Choroid plexus epithelial cell (primary cell): ENCODE data around the gene E2F1.

ENCODE experiments used
- DNase-seq: peaks from one replicate; pipeline ENCODE4 v3.0.0-alpha.2; 2010; ENCODE audit warnings: low read depth
- H3K4me3 ChIP-seq: 2 replicates; pipeline ENCODE4 v1.5.1; 2011; ENCODE audit warnings: low read depth, mild to moderate bottlenecking, control low read depth, low read length, moderate library complexity
- TF ChIP-seq, protein P1 (sequence below): conservative IDR thresholded peaks from 2 replicates; pipeline ENCODE4 v1.5.1; 2011; ENCODE audit warnings: low read depth, mild to moderate bottlenecking, control low read depth, inconsistent platforms, low read length, moderate library complexity

The E2F1 gene

DNA sequence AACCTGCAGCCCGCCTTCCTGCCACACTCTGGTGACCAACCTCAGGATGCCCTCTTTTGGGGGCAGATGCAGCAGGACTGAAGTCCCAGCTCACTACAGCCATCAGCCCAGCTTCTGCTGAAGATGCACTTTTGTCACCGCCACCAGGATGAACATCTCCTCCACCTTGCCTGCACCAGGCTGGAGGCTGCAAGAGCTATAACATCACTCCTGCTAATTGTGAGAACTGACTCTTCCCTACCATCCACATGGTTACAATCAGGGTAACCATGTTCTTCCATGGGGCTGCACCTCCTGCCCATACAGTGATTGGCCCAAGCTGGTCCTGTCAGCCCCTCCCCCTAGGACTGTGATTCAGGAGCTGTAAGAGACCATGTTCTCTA, 21.4 kb downstream of the E2F1 start:
- TF ChIP-seq, protein P1, sequence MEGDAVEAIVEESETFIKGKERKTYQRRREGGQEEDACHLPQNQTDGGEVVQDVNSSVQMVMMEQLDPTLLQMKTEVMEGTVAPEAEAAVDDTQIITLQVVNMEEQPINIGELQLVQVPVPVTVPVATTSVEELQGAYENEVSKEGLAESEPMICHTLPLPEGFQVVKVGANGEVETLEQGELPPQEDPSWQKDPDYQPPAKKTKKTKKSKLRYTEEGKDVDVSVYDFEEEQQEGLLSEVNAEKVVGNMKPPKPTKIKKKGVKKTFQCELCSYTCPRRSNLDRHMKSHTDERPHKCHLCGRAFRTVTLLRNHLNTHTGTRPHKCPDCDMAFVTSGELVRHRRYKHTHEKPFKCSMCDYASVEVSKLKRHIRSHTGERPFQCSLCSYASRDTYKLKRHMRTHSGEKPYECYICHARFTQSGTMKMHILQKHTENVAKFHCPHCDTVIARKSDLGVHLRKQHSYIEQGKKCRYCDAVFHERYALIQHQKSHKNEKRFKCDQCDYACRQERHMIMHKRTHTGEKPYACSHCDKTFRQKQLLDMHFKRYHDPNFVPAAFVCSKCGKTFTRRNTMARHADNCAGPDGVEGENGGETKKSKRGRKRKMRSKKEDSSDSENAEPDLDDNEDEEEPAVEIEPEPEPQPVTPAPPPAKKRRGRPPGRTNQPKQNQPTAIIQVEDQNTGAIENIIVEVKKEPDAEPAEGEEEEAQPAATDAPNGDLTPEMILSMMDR = no peak
- no peak for DNase-seq
- H3K4me3 ChIP-seq = no peak overlapping the region

DNA sequence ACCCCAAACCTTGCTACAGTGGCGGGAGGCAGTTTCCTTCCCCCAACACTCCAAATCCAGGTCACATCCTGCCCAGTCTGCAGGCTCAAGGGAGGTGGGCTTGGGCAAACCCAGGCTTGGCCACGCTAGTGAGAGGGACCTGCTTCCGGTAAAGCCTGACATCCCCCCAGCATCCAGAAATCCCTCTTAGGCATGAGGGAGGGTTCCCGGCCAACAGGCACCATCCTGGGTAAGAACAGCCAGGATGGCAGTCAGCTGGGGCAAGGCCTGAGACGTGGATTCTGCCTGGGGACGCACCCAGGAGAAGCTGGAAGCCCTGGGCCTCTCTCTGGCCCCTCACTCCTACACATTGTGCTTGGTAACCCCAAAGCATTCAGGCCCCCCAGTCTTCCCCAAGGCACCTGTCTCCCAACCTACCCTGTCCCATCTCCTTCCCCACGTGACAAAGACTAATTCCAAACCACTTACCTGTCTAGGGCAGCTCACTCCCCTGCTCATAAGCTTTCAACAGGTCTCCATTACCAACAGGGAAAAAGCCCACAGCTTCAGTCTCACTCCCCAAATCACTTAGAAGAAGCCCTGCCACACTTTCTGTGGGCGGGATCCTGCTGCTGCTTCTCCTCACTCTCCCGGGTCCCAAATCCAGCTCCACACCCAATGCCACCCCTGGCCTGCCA, 22.0 kb downstream of the E2F1 start:
- no peak for DNase-seq
- H3K4me3 ChIP-seq = peak overlapping the region; percentile 79
- TF ChIP-seq, protein P1 = no peak

GRCh38 chr20:33663161-33664084, 22.8 kb downstream of the E2F1 start:
- TF ChIP-seq, protein P1 = no peak
- peak; percentile 69 for DNase-seq
- peak overlapping the region; percentile 79 for H3K4me3 ChIP-seq

- TF ChIP-seq, protein P1 = no peak
- peak within 1 kb of the TSS; percentile 79 for H3K4me3 ChIP-seq
- no peak for DNase-seq
These were observed 24.0 kb downstream of the E2F1 start, which contains the start of gene C20orf144 for GRCh38 chr20:33662172-33662571. Gene C20orf144, plus strand, starts transcription at chr20:33662327. Its CDS starts 19 bp downstream, at chr20:33662346.

GRCh38 chr20:33660685-33661058, 25.5 kb downstream of the E2F1 start:
- no peak for DNase-seq
- TF ChIP-seq, protein P1 = no peak
- no peak overlapping the region for H3K4me3 ChIP-seq

GRCh38 chr20:33660035-33660684, 26.0 kb downstream of the E2F1 start:
- no peak overlapping the region for H3K4me3 ChIP-seq
- DNase-seq = no peak
- TF ChIP-seq, protein P1 = no peak
